Skin epidermis (tissue), 12 donors: Measurements from ENCODE around the gene LY6G6C.

Source experiments
- H3K27ac ChIP-seq, 21 experiments: fragments of 200-600 bp; sonication (generic) in 11 of 21; one replicate each; pipeline ENCODE4 v1.5.0; 2020; ENCODE audit warnings: mild to moderate bottlenecking in 3 of 21, inconsistent platforms in 2 of 21, moderate library complexity in 2 of 21
- H3K4me3 ChIP-seq, 7 experiments: fragments of 200-600 bp; sonication (generic) in 2 of 7; one replicate each; pipeline ENCODE4 v1.5.0; 2020; ENCODE audit warnings: inconsistent platforms in 2 of 7, mild to moderate bottlenecking in 2 of 7, moderate library complexity in 1 of 7

LY6G6C gene

GRCh38 chr6:31721351-31722020 lies at the start of gene LY6G6C:
Gene LY6G6C (minus strand): TSS chr6:31721746. CDS start chr6:31721679, 67 bp downstream.
- Histone ChIP-seq H3K27ac (peak within 1 kb of the TSS in 18 of 21 experiments; percentile 13 to 84 (median 57)), H3K4me3 (peak within 1 kb of the TSS in 2 of 7 experiments; percentile 2 to 4)

GRCh38 chr6:31770860-31771259 lies 49.3 kb upstream of the LY6G6C start:
- H3K27ac ChIP-seq: no peak overlapping the region
- H3K4me3 ChIP-seq: no peak overlapping the region

GRCh38 chr6:31769684-31770371 lies 48.3 kb upstream of the LY6G6C start:
- no peak overlapping the region for H3K27ac ChIP-seq
- H3K4me3 ChIP-seq: no peak overlapping the region

- Histone ChIP-seq H3K27ac (peak overlapping the region in 2 of 21 experiments; percentile 34 to 39), H3K4me3 (no peak overlapping the region)
Observed at GRCh38 chr6:31768363-31769257, 47.1 kb upstream of the LY6G6C start.

GRCh38 chr6:31767096-31767645 lies 45.6 kb upstream of the LY6G6C start:
- H3K27ac ChIP-seq: no peak overlapping the region
- no peak overlapping the region for H3K4me3 ChIP-seq

- Histone ChIP-seq H3K4me3 (no peak overlapping the region), H3K27ac (no peak overlapping the region)
Observed at GRCh38 chr6:31765910-31766794, 44.6 kb upstream of the LY6G6C start.

GRCh38 chr6:31765559-31765909 lies 44.0 kb upstream of the LY6G6C start:
- Histone ChIP-seq H3K27ac (no peak overlapping the region), H3K4me3 (no peak overlapping the region)

GRCh38 chr6:31764198-31764597 lies 42.7 kb upstream of the LY6G6C start:
- Histone ChIP-seq H3K4me3 (no peak overlapping the region), H3K27ac (peak overlapping the region in 1 of 21 experiments; percentile 40)

- Histone ChIP-seq H3K27ac (peak overlapping the region in 5 of 21 experiments; percentile 17 to 43 (median 29)), H3K4me3 (no peak overlapping the region)
Observed at GRCh38 chr6:31763619-31763940, 42.0 kb upstream of the LY6G6C start.

GRCh38 chr6:31762878-31763618 lies 41.5 kb upstream of the LY6G6C start:
- Histone ChIP-seq H3K4me3 (no peak overlapping the region), H3K27ac (peak overlapping the region in 6 of 21 experiments; percentile 17 to 43 (median 30))

- H3K27ac ChIP-seq: peak within 1 kb of the TSS in 6 of 21 experiments; percentile 17 to 43 (median 30)
Observed at GRCh38 chr6:31762356-31762755, 40.8 kb upstream of the LY6G6C start, which contains the start of gene SAPCD1. Gene SAPCD1 (plus strand): TSS chr6:31762656. CDS start chr6:31763055, 399 bp downstream.

GRCh38 chr6:31761343-31761742 lies 39.8 kb upstream of the LY6G6C start:
- H3K27ac ChIP-seq: no peak overlapping the region
- no peak overlapping the region for H3K4me3 ChIP-seq

More at GRCh38 chr6:31762356-31762755, 40.8 kb upstream of the LY6G6C start, which contains the start of gene SAPCD1:
- H3K4me3 ChIP-seq: no peak within 1 kb of the TSS

GRCh38 chr6:31760790-31761189 lies 39.2 kb upstream of the LY6G6C start:
- Histone ChIP-seq H3K27ac (no peak overlapping the region), H3K4me3 (no peak overlapping the region)

- no peak overlapping the region for H3K4me3 ChIP-seq
- no peak overlapping the region for H3K27ac ChIP-seq
Observed at GRCh38 chr6:31758281-31758680, 36.7 kb upstream of the LY6G6C start.

- Histone ChIP-seq H3K4me3 (no peak overlapping the region), H3K27ac (no peak overlapping the region)
Observed at GRCh38 chr6:31752739-31753319, 31.3 kb upstream of the LY6G6C start.

GRCh38 chr6:31750411-31751022 lies 29.0 kb upstream of the LY6G6C start:
- Histone ChIP-seq H3K27ac (no peak overlapping the region), H3K4me3 (no peak overlapping the region)

GRCh38 chr6:31749301-31750036 lies 27.9 kb upstream of the LY6G6C start:
- Histone ChIP-seq H3K4me3 (no peak overlapping the region), H3K27ac (no peak overlapping the region)
